GM12878 (cell line): ENCODE results near the gene UBALD2. TPM values are rescaled to one million over a fixed set of nuclear protein-coding genes. Genes with fewer than 3 reads are reported as not detected.
"Not testable (repeated sequence)": the region's sequence is repeated elsewhere in the genome, so short reads cannot be mapped to it uniquely, and the experiment has no call there.

Source experiments
- ATAC-seq: fragments of 200-7000 bp; cut with Tn5 transposase; 3 replicates; pipeline ENCODE4 v1.9.1; 2020; ENCODE audit warnings: mild to moderate bottlenecking, moderate library complexity
- BruUV-seq: library from RNA; stranded (reverse); fragments of 400-500 nt; replicated peaks from 2 replicates; lab custom pipeline; 2021; lab: Mats Ljungman, UMichigan
- CTCF ChIA-PET: fragments of 300-600 bp; sonication (Branson Sonifier 250); formaldehyde crosslinking; extraction: SDS; loops from one replicate; lab custom pipeline; 2021; ENCODE audit warnings: inconsistent platforms; lab: Yijun Ruan, JAX
- POLR2A ChIA-PET: fragments of 350-600 bp; formaldehyde crosslinking; extraction: SDS; loops from one replicate; lab custom pipeline; 2021; ENCODE audit warnings: inconsistent platforms; lab: Charles Lee
- RAD21 ChIA-PET: fragments of 300-600 bp; sonication (Branson Sonifier 250); formaldehyde crosslinking; loops from one replicate; lab custom pipeline; 2023; ENCODE audit warnings: antibody characterized with exemption; ENCODE audit not compliant: unreplicated experiment; lab: Charles Lee
- SMC1A ChIA-PET: fragments of 300-600 bp; sonication (Branson Sonifier 250); formaldehyde crosslinking; loops from one replicate; lab custom pipeline; 2023; ENCODE audit not compliant: unreplicated experiment, uncharacterized antibody; lab: Charles Lee
- DNase-seq: peaks from one replicate; pipeline ENCODE4 v3.0.0-alpha.2; 2011; ENCODE audit warnings: low read depth, low spot score
- FAIRE-seq: peaks from 3 replicates; lab custom pipeline; 2011; peaks lifted over from hg19 to GRCh38; lab: Jason Lieb, UNC
- H2AFZ ChIP-seq: 2 replicates; pipeline ENCODE4 v1.6.0; 2011; ENCODE audit warnings: low read depth, low read length, control low read depth; ENCODE audit not compliant: control insufficient read depth
- H3K27ac ChIP-seq: 2 replicates; pipeline ENCODE4 v1.5.1; 2011; ENCODE audit warnings: control low read depth; ENCODE audit not compliant: control insufficient read depth, insufficient read depth
- H3K27me3 ChIP-seq, 2 experiments: replicated peaks in 1 of 2; 2 replicates each; pipeline versions ENCODE4 v1.6.0 to v1.6.1; 2011; ENCODE audit warnings: low read length in 1 of 2; ENCODE audit not compliant: control insufficient read depth in 2 of 2, insufficient read depth in 2 of 2
- H3K36me3 ChIP-seq, 2 experiments: 2 replicates each; pipeline ENCODE4 v1.5.1; 2011; ENCODE audit warnings: low read length in 1 of 2; ENCODE audit not compliant: control insufficient read depth in 2 of 2, insufficient read depth in 2 of 2
- H3K4me1 ChIP-seq: 2 replicates; pipeline ENCODE4 v1.6.1; 2011; ENCODE audit warnings: mild to moderate bottlenecking, low read length, moderate library complexity, mixed read lengths; ENCODE audit not compliant: control insufficient read depth, insufficient read depth
- H3K4me2 ChIP-seq: 2 replicates; pipeline ENCODE4 v1.6.0; 2011; ENCODE audit warnings: control low read depth; ENCODE audit not compliant: control insufficient read depth, insufficient read depth
- H3K4me3 ChIP-seq: fragments of 200-600 bp; sonication (generic); 2 replicates; pipeline ENCODE4 v1.5.1; 2016
- H3K79me2 ChIP-seq: 2 replicates; pipeline ENCODE4 v1.6.0; 2011; ENCODE audit warnings: low read length; ENCODE audit not compliant: control insufficient read depth, insufficient read depth
- H3K9ac ChIP-seq: 2 replicates; pipeline ENCODE4 v1.8.0; 2011; ENCODE audit warnings: low read length, control low read depth, mixed read lengths; ENCODE audit not compliant: control insufficient read depth, insufficient read depth
- H3K9me3 ChIP-seq: replicated peaks from 3 replicates; pipeline ENCODE4 v1.5.1; 2011; ENCODE audit warnings: mild to moderate bottlenecking, low read length; ENCODE audit not compliant: control insufficient read depth, insufficient read depth
- H4K20me1 ChIP-seq: 2 replicates; pipeline ENCODE4 v1.6.0; 2011; ENCODE audit not compliant: control insufficient read depth, insufficient read depth
- RUNX3 ChIP-seq: IDR thresholded peaks from 2 replicates; pipeline ENCODE4 v1.6.1; 2012; ENCODE audit warnings: low read length, inconsistent platforms
- SIN3A ChIP-seq: IDR thresholded peaks from 2 replicates; pipeline ENCODE4 v1.6.1; 2012; ENCODE audit warnings: low read depth, low read length, improper control_type of control experiment
- WGBS: methylation state at CpG from one replicate; pipeline ENCODE4 v1.1.6; 2016; ENCODE audit warnings: low lambda C conversion rate; ENCODE audit not compliant: insufficient replicate concordance, insufficient coverage; ENCODE audit errors: missing lambda C conversion rate; 5-methylcytosine and 5-hydroxymethylcytosine counted together
- in situ Hi-C: fragments of 300-500 bp; cut with MboI; formaldehyde crosslinking; loops from 9 replicates; pipeline ENCODE4 v1.14.3; 2018; ENCODE audit warnings: mixed read lengths
- intact Hi-C: fragments of 100-400 bp; cut with micrococcal nuclease; formaldehyde crosslinking; loops from one replicate; pipeline ENCODE4 v1.14.2; 2022; ENCODE audit not compliant: unreplicated experiment
- polyA plus RNA-seq, 11 experiments: library from polyadenylated mRNA; depleted of rRNA in 4 of 11; unstranded in 6 of 11; stranded (reverse) in 5 of 11; fragments of >200 nt; fragmentation: Nextera tagmentation in 4 of 11; fragmentation: Illumina TruSeq in 1 of 11; extraction: Ambion mirVana in 4 of 11; extraction: Trizol in 1 of 11; gene quantifications; 1 replicate in 1 of 11; 2 replicates in 10 of 11; pipeline versions ENCODE4 v1.2.1 to v1.2.3, GENCODE V29; 2011 to 2016; ENCODE audit warnings: inconsistent platforms in 2 of 11, missing spikeins in 2 of 11, low read depth in 1 of 11
- total RNA-seq, 4 experiments: library from RNA; depleted of rRNA in 3 of 4; stranded (reverse); fragments of >200 nt in 3 of 4; fragmentation: Illumina TruSeq in 1 of 4; extraction: Trizol in 1 of 4; gene quantifications; 2 replicates each; pipeline versions ENCODE4 v1.2.1 to v1.2.3, GENCODE V29; 2013 to 2021

Gene UBALD2
- total and polyA plus RNA-seq, 10 of the 15 experiments (the other 5 are each of a cell fraction or from before 2014, with no cell fraction given), result 2.8 to 165 (median 20.6) TPM

GRCh38 chr17:76243826-76244679, 21.1 kb upstream of the UBALD2 start:
- ChIA-PET POLR2A (interaction anchor here (1.1 to 16.9 kb wide), 2 partner anchors 13 to 22 kb away, joined by 3 to 341 read pairs; partner anchors contain the start of gene UBALD2), CTCF (interaction anchor here (1.1 to 8.0 kb wide), 4 partner anchors 9 to 62 kb away, joined by 5 to 82 read pairs (median 26); partner anchors contain the start of gene UBALD2), SMC1A (interaction anchor here (0.5 to 13.9 kb wide), 8 partner anchors 10 to 252 kb away, joined by 3 to 226 read pairs (median 3); partner anchors contain the start of gene UBALD2), RAD21 (interaction anchor here (0.6 to 1.5 kb wide), 3 partner anchors 24 to 60 kb away, joined by 3 to 9 read pairs (median 3); no protein-coding TSS in a partner anchor)
- no peaks in the 10 kb centered on the region for H3K79me2 ChIP-seq
- in situ Hi-C loops (no loop called here), intact Hi-C loops (no loop called here)
- H3K4me1 ChIP-seq, result peaks cover 40% of the 10 kb centered on the region
- H3K9ac ChIP-seq, result no peak overlapping the region
- no peak overlapping the region for H3K27ac ChIP-seq
- 91% methylated on average over 12 of the region's 12 CpGs for WGBS
- no TSS peak for BruUV-seq
- FAIRE-seq (no peak), DNase-seq (no peak)
- no peaks in the 10 kb centered on the region for H4K20me1 ChIP-seq
- H3K36me3 ChIP-seq, result no peaks in the 10 kb centered on the region
- H3K4me2 ChIP-seq, result peak overlapping the region; percentile 37
- H3K9me3 ChIP-seq, result no peaks in the 10 kb centered on the region
- no peak for TF ChIP-seq SIN3A
- TF ChIP-seq RUNX3, result peak; percentile 35; the same call in 1 of the 2 replicates
- TF ChIP-seq, all 136 proteins: peak for 1
- Histone ChIP-seq H3K4me3 (no peak overlapping the region), H3K27me3 (peaks cover 0 to 3% of the 10 kb centered on the region in 2 experiments; a peak in 2 of 4 replicates), H2AFZ (no peak overlapping the region)
- ATAC-seq, result no peak

- H3K4me2 ChIP-seq, H3K4me3 ChIP-seq, DNase-seq, H3K27me3 ChIP-seq, FAIRE-seq, H3K36me3 ChIP-seq, H2AFZ ChIP-seq, H3K9me3 ChIP-seq, H4K20me1 ChIP-seq, H3K9ac ChIP-seq, H3K27ac ChIP-seq, ATAC-seq, H3K79me2 ChIP-seq, in situ Hi-C loops, BruUV-seq: not testable (repeated sequence)
- H3K4me1 ChIP-seq, result peaks cover 39% of the 10 kb centered on the region
- intact Hi-C loops, result loop anchor here (5.0 kb wide), 1 partner anchor 57 kb away; no protein-coding TSS in a partner anchor
- over 99% methylated on average over 8 of the region's 8 CpGs for WGBS
- ChIA-PET POLR2A (interaction anchor here (0.7 to 16.9 kb wide), 2 partner anchors 21 to 32 kb away, joined by 3 to 341 read pairs; partner anchors contain the start of gene UBALD2), SMC1A (interaction anchor here (1.0 to 13.9 kb wide), 6 partner anchors 9 to 64 kb away, joined by 3 to 226 read pairs (median 14); partner anchors contain the start of gene UBALD2), CTCF (interaction anchor here (2.3 to 8.0 kb wide), 4 partner anchors 17 to 63 kb away, joined by 6 to 82 read pairs (median 26); partner anchors contain the start of gene UBALD2), RAD21 (interaction anchor here (3.6 to 6.2 kb wide), 3 partner anchors 17 to 34 kb away, joined by 16 to 124 read pairs (median 89); partner anchors contain the start of gene UBALD2)
Observed at GRCh38 chr17:76244721-76245120, 20.4 kb upstream of the UBALD2 start.
